WTC11 (cell line): Measurements from ENCODE around the gene FCN3. TPM values are rescaled to one million over a fixed set of nuclear protein-coding genes. Genes with fewer than 3 reads are reported as not detected.

Experiments used
- ARID4B ChIP-seq: sonication (generic); formaldehyde crosslinking; IDR thresholded peaks from 2 replicates; pipeline ENCODE4 v1.8.0; 2023; ENCODE audit warnings: missing genetic modification reagents, mild to moderate bottlenecking, borderline replicate concordance
- CREM ChIP-seq: sonication (generic); formaldehyde crosslinking; IDR thresholded peaks from 2 replicates; pipeline ENCODE4 v1.8.1; 2022; ENCODE audit warnings: mild to moderate bottlenecking, missing genetic modification reagents, moderate library complexity
- FOXJ3 ChIP-seq: sonication (generic); formaldehyde crosslinking; IDR thresholded peaks from 2 replicates; pipeline ENCODE4 v1.9.0; 2021; ENCODE audit warnings: missing genetic modification reagents, mild to moderate bottlenecking, borderline replicate concordance
- FOXK1 ChIP-seq: sonication (generic); formaldehyde crosslinking; IDR thresholded peaks from 2 replicates; pipeline ENCODE4 v1.8.0; 2022; ENCODE audit warnings: mild to moderate bottlenecking, moderate library complexity, missing genetic modification reagents
- FOXP1 ChIP-seq: sonication (generic); formaldehyde crosslinking; IDR thresholded peaks from 2 replicates; pipeline ENCODE4 v1.8.0; 2022; ENCODE audit warnings: missing genetic modification reagents, mild to moderate bottlenecking, moderate library complexity, borderline replicate concordance
- GRHL2 ChIP-seq: fragments of 250-450 bp; sonication (Bioruptor Pico); IDR thresholded peaks from 2 replicates; pipeline ENCODE4 v1.8.0; 2022; ENCODE audit warnings: mild to moderate bottlenecking, moderate library complexity; ENCODE audit not compliant: insufficient replicate concordance, severe bottlenecking
- HMGXB4 ChIP-seq: sonication (generic); formaldehyde crosslinking; IDR thresholded peaks from 2 replicates; pipeline ENCODE4 v1.8.1; 2023; ENCODE audit warnings: mild to moderate bottlenecking, moderate library complexity, missing genetic modification reagents
- MYBL2 ChIP-seq: sonication (generic); formaldehyde crosslinking; IDR thresholded peaks from 2 replicates; pipeline ENCODE4 v1.8.1; 2023; ENCODE audit warnings: mild to moderate bottlenecking, moderate library complexity, missing genetic modification reagents
- NR3C1 ChIP-seq: sonication (generic); formaldehyde crosslinking; conservative IDR thresholded peaks from 2 replicates; pipeline ENCODE4 v1.8.1; 2023; ENCODE audit warnings: low read depth, mild to moderate bottlenecking, missing genetic modification reagents
- PRDM15 ChIP-seq: sonication (generic); formaldehyde crosslinking; IDR thresholded peaks from 2 replicates; pipeline ENCODE4 v1.8.0; 2022; ENCODE audit warnings: missing genetic modification reagents
- SMAD3 ChIP-seq: sonication (generic); formaldehyde crosslinking; IDR thresholded peaks from 2 replicates; pipeline ENCODE4 v1.8.0; 2022; ENCODE audit warnings: missing genetic modification reagents, mild to moderate bottlenecking, borderline replicate concordance
- SOX15 ChIP-seq: fragments of 250-450 bp; sonication (Bioruptor Pico); IDR thresholded peaks from 2 replicates; pipeline ENCODE4 v1.9.0; 2021; ENCODE audit warnings: mild to moderate bottlenecking
- SP1 ChIP-seq: sonication (generic); formaldehyde crosslinking; conservative IDR thresholded peaks from 2 replicates; pipeline ENCODE4 v1.8.1; 2022; ENCODE audit warnings: missing genetic modification reagents
- TEAD1 ChIP-seq: sonication (generic); formaldehyde crosslinking; IDR thresholded peaks from 2 replicates; pipeline ENCODE4 v1.8.0; 2022; ENCODE audit warnings: mild to moderate bottlenecking, missing genetic modification reagents
- TEAD4 ChIP-seq: sonication (generic); formaldehyde crosslinking; IDR thresholded peaks from 2 replicates; pipeline ENCODE4 v1.8.0; 2022; ENCODE audit warnings: mild to moderate bottlenecking, missing genetic modification reagents
- USF2 ChIP-seq: sonication (generic); formaldehyde crosslinking; IDR thresholded peaks from 2 replicates; pipeline ENCODE4 v1.8.1; 2023; ENCODE audit warnings: mild to moderate bottlenecking, missing genetic modification reagents, moderate library complexity
- ZBTB21 ChIP-seq: sonication (generic); formaldehyde crosslinking; IDR thresholded peaks from 2 replicates; pipeline ENCODE4 v1.8.1; 2023; ENCODE audit warnings: mild to moderate bottlenecking, missing genetic modification reagents, borderline replicate concordance
- ZNF138 ChIP-seq: sonication (generic); formaldehyde crosslinking; conservative IDR thresholded peaks from 2 replicates; pipeline ENCODE4 v1.8.1; 2022; ENCODE audit warnings: mild to moderate bottlenecking, moderate library complexity, missing genetic modification reagents
- ZNF219 ChIP-seq: sonication (generic); formaldehyde crosslinking; IDR thresholded peaks from 2 replicates; pipeline ENCODE4 v1.8.0; 2023; ENCODE audit warnings: missing genetic modification reagents, mild to moderate bottlenecking, borderline replicate concordance
- ZNF396 ChIP-seq: fragments of 250-450 bp; sonication (Bioruptor Pico); IDR thresholded peaks from 2 replicates; pipeline ENCODE4 v1.8.0; 2021; ENCODE audit warnings: mild to moderate bottlenecking, moderate library complexity, borderline replicate concordance
- ZNF532 ChIP-seq: fragments of 250-450 bp; sonication (Bioruptor Pico); IDR thresholded peaks from 2 replicates; pipeline ENCODE4 v1.9.0; 2021; ENCODE audit warnings: mild to moderate bottlenecking, borderline replicate concordance
- total RNA-seq: library from RNA; stranded (reverse); gene quantifications from 3 replicates; pipeline ENCODE4 v1.2.3, GENCODE V29; 2021

Gene FCN3
- total RNA-seq, 1 experiment from 2014 or later: 0.98 TPM

GRCh38 chr1:27350663-27351540 lies 23.7 kb downstream of the FCN3 start (continued):
- TF ChIP-seq SMAD3 (peak; percentile 77; the same call in 1 of the 2 replicates), CREM (CRISPR knock-in tag) (no peak; the same call in 1 of the 2 replicates), FOXP1 (peak; percentile 84), SP1 (CRISPR knock-in tag) (peak; percentile 85), ZNF219 (no peak), TEAD4 (peak; percentile 79), ZBTB21 (CRISPR knock-in tag) (no peak), ZNF532 (CRISPR knock-in tag) (no peak), PRDM15 (CRISPR knock-in tag) (peak; percentile 84), SOX15 (CRISPR knock-in tag) (no peak), GRHL2 (CRISPR knock-in tag) (no peak), ZNF138 (CRISPR knock-in tag) (peak; percentile 41; the same call in 1 of the 2 replicates), HMGXB4 (no peak; the same call in 1 of the 2 replicates), FOXJ3 (no peak), TEAD1 (CRISPR knock-in tag) (0 out of 2 replicates have a peak, but pooled peaks have one; percentile 63), MYBL2 (CRISPR knock-in tag) (no peak), NR3C1 (0 out of 2 replicates have a peak, but pooled peaks have one; percentile 20), FOXK1 (peak; percentile 39; the same call in 1 of the 2 replicates), ZNF396 (CRISPR knock-in tag) (no peak), USF2 (CRISPR knock-in tag) (no peak; the same call in 1 of the 2 replicates), ARID4B (CRISPR knock-in tag) (peak; percentile 42; the same call in 1 of the 2 replicates)
